DOHH2 (cell line): ENCODE measurements around the gene SMG6.

ENCODE experiments used
- CTCF ChIP-seq: fragments of 200-600 bp; sonication (generic); IDR thresholded peaks from one replicate; pipeline ENCODE4 v1.5.1; 2014; ENCODE audit warnings: antibody characterized with exemption, mild to moderate bottlenecking, low read depth, low read length; ENCODE audit not compliant: poor library complexity, severe bottlenecking
- EZH2phosphoT487 ChIP-seq: fragments of 200-600 bp; sonication (generic); IDR thresholded peaks from 2 replicates; pipeline ENCODE4 v1.6.1; 2017; ENCODE audit warnings: borderline replicate concordance, mild to moderate bottlenecking, antibody characterized with exemption, low read length, moderate library complexity, mixed read lengths

- TF ChIP-seq CTCF (no peak), EZH2phosphoT487 (no peak)
Observed at GRCh38 chr17:2187758-2188157, 115.8 kb downstream of the SMG6 start.
